ENCODE data around the gene SLC38A4.

DNA sequence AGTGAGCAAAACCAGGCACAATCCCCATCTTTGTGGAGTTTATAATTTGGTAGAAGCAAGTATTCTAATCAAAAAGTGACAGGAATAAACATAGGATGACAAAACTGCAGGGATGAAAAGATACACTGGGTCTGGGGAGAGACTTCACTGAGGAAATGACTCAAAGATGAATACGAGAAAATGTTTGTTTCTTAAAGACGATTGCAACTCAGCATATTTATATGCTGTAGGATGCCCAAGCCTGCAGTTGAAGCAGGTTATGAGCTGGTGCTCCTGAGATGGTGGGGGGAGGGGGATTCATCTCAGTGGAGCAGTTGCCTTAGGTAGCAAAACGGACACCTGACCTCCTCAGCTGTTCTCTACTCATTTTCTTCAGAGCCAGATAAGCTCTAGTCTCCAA, 13.4 kb upstream of the SLC38A4 start:
- TF ChIP-seq CTCF (IDR thresholded peaks at IDR 0.05), result no peak
- no peak for TF ChIP-seq POLR2A (IDR thresholded peaks at IDR 0.05)

Measured in adrenal gland (tissue), 5 donors.